NCI-H524 (cell line): ENCODE results near the gene PPP3CB.
A peak's percentile ranks its signal among the peaks of the same experiment; 100 is the strongest.

Source experiments
- DNase-seq, 2 experiments: peaks; one replicate each; lab custom pipeline; 2025; lab: John Stamatoyannopoulos, UW

PPP3CB gene

DNA sequence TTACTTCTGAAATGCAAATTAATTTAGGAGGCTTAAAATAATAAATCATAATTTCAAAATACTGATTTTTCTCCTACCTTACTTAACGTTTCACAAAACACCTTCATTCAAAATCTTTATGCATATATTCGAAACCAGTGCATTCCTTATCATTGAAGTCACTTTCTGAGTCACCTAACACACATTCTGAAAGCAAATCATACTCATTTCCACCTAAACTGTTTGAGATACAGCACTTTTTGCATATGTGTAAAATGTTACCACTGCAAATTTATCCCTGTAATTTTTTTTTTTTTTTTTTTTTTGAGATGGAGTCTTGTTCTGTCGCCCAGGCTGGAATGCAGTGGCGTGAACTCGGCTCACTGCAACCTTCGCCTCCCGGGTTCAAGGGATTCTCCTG is 15.7 kb downstream of the PPP3CB start:
- no peak for DNase-seq

DNA sequence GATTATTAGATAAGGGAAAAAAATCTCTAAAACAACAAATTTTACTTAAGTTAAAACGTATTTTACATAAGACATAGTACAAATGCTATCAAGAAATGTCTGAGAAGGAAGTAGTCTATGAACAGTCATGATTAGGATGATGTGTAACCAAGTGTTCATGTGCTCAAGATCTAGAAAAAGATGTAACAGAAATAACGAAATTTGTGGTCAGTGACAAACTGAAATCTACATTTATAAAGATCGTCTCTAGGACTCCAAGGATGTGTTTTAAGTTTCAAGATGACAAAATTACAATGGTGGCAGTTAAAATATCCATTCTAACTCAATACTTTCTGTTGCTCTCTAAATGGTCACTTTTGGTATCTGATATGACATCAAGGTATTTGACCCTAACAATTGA is 17.2 kb downstream of the PPP3CB start:
- no peak for DNase-seq

DNA sequence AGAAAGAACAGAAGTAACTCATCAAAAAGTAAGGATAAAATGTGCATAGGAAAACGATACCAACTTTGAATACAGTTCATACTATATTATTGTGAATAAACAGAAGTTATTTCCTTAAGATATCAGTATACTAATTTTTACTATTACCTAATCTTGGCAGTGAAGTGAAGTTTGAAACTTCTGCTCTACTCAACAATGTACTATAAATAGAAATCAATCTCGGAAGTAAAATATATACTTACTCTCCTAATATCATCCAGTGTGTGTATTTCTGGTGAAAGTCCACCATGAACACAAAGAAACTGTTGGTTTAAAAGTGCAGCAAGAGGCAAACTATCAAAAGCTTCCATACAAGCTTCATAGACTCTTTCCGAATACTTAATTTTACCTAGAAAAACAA is 24.6 kb downstream of the PPP3CB start:
- no peak for DNase-seq

DNA sequence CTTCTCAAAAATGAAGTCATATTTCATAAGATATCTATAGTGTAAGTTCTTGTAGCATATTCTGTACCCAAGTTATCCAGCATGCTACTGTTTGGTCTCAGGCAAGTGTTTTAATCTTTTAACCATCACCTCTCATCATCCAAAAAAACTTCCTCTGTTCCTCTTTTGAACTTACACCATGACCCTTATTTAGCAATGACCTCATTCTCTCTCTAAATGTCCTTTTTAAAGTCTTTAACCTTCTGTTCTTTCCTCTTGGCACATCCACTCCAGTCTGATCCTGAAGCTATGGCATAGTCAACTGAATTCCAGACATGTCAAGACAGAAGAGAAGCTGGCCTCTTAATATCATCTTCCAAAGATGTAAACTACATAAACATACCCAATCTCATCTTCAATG is 26.2 kb downstream of the PPP3CB start:
- no peak for DNase-seq

DNA sequence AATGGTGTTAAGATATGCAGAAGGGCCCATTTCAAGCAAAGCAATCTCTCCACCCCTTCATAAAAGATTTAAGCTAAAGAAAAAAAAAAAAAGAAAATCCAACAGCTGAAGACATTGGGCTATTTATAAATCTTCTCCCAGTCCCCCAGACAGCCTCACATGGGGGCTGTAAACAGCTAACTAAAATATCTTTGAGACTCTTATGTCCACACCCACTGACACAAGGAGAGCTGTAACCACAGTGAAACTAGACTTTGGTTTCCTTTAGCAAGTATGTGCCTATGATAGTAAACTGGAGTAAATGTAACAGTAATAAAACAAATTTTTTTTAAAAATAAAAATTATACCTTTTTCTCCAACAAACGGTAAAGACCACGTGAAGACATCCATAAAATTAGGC is 28.6 kb downstream of the PPP3CB start:
- no peak for DNase-seq

DNA sequence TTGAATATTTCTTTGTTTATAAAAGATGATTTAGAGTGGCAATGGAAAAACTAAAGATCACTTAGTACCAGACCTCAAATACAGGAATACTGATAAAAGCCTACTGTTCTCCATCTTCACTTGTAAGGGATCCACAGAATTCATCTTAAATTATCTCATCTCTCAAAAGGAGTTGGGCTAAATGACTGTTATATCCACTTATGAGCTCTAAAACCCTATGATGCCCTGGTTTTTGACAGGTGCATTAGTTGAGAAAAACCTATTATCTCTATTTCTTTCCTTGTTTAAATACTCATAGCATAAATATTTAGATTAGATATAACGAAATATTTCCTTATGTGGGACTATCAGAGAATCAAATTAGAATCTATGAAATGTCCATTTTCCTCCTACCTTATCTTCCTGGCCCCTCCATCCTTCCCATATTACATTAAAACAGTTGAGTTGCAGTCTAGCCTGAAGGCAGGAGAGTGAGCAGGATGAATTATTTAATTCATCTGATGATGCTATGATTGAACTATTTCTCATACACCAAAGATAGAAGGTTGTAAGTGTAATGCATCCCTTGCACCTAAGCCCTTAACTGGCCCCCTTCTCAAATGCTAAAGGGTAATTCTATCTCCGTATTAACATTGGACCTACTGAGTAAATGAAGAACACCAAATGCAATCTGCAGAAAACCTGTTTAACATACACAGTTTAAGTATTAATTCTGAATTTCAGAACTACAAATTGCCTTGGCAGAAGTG is 29.7 kb downstream of the PPP3CB start:
- no peak for DNase-seq

DNA sequence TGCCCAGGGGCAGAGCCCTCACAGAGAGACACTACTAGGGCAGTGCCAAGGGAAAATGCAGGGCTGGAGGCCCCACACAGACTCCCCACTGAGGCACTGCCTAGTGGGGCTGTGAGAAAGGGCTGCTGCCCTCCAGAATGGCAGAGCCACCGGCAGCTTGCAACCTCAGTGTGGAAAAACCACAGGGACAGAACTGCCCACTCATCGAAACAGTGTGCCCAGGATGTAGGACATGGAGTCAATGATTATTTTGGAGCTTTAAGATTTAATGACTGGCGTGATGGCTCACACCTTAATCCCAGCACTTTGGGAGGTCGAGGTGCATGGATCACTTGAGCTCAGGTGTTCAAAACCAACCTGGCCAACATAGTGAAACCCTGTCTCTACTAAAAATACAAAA is 34.9 kb downstream of the PPP3CB start:
- DNase-seq = no peak

DNA sequence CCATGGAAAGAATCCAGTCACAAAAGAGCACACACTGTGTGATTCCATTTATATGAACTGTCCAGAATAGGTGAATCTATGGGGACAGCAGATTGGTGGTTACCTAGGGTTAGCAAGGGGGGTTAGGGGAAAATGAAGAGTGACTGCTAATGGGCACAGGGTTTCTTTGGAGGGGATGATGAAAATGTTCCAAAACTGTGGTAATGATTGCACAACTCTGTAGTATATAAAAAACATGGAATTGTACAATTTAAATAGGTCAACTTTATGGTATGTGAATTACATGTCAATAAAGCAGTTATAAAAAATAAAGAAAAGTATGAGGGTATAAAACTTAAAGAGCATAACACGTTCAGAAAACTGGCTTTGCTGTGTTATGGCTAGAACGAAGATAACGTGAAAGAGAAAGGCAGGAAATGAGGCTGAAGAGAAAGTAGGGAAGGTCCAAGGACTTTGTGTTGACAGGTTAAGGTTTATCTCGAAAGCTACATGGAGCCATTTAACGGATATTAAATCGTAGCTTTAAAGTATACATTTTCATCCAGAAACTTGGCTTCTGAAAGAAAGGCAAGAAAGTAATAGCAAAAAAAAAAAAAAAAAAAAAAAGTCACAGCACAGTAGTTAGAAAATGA is 36.0 kb downstream of the PPP3CB start:
- DNase-seq = no peak

DNA sequence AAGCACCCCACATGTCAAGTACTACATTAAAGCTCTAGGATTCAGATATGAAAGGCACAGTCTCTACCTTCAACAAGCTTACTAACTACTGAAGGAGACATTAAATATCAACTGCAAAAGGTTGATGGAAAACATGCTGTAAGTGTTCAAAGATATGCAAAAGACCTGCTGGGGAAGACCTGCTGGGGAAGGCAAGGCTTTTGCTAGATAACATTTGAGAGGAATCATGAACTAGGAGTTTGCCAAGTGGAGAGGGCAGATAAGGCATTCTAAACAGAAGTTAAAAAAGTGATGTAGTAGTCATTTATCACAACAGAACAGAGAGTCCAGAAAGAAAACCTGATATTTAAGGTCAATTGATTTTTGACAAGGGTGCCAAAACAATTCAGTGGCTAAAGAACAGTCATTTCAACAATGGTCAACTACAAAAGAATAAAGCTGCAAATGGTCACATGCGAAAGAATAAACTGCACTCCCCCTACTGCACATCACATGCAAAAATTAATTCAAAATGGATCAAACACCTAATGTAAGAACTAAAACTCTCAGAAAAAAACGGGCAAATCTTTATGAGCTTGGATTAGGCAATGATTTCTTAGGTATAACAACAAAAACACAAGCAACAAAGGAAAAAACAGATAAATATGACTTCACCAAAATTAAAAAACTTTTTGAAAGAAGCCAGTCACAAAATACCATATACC is 39.5 kb downstream of the PPP3CB start:
- DNase-seq = no peak

DNA sequence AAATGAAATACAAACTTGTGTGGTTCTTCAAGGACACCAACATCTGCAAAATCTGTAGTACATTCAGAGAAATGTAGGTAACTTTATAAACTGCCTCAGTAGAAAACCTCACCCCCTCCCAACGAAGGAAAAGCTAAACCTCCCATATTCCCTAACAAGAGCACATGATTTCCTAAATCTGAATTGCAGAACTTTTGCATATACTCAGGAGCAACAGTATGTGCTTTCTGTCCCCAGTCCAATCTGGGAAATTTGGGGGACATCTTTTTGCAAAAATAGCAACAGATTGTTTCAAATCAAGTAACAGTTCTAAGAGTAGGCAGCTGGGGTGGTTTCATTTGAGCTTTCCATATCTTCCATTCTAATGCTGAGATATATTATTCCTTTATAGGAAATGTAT is 46.7 kb downstream of the PPP3CB start:
- no peak for DNase-seq

DNA sequence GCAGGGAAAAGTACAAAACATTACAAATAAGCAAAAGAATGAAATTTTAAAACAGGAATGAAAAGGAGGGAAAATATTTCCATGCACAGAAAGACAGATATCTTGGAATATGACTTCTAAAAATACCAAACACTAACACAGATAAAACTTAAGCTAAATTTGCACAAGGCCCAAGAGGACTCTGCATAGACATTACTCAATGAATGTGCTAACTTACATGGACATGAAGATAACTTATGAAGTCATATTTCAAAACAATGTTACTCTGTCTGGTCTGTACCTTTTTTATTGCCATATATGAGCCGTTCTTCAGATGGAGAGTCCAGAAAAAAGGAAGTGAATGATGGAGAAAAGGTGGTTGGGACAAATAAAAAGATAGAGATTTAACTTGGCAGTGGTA is 47.4 kb downstream of the PPP3CB start:
- no peak for DNase-seq

DNA sequence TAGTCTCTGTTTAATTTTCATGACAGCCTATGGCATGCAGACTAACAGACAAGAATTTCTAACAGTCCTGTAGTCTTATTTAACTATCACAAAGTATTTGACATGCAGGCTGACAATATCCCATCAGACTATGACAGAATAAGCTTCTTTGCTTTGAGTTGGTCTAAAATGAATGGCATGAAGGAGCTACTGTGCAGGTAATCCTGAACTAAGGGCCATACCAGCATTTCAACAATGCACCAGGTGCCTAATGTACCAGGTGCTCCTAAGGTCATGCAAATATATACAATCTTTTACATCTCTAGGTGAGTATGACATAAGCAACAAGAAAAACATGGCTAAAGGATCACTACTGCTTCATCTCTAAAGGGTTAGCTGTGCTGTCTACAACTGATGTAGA is 48.9 kb downstream of the PPP3CB start:
- DNase-seq = no peak

DNA sequence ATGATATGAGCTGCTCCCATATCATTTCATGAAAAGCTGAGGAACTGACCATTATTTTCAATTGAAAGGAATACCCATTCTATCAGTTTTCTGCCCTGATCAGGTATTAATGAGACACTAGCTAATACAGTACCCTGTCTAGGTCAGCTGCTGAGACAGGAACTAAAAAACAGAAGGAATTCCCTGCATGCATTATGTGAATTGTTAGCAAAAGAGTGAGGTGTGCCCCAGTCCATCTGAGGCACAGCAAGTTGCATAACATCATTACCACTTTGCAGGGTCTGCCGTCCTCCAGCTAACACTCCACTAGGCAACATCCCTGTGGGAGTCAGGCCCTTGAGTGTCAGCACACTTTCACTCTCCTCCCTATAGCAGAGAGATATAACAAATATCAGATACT is 51.4 kb downstream of the PPP3CB start:
- no peak for DNase-seq

DNA sequence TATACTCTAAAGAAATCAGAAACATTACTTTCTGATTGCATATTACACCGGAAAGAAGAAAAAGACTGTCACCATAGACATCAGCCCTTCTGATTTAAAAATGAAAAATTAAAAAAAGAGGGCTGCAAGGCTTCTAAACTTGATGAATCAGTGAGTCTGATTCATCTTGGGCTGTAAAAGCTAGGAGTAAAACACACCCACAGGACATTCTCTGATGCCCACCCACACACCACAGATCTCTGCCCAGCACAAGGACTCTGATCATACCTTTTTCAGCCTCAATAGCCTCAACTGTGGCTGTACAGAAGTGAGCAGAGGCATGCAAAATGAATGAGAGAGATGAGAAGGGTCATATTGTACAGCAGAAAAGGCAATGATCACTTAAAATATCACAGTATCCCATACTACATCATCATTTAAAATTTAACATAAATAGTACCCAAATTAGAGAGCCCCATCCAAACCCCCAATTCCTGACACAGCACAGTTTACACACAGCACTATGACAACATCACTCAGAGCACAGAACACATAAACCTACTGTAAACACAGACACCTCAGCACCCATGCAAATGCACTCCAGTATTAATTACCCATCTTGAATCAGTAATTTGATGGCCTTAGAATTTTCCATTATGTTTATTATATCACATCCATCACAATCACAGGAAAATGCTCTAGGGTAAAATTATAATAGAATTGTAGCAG is 56.1 kb downstream of the PPP3CB start:
- DNase-seq = no peak

DNA sequence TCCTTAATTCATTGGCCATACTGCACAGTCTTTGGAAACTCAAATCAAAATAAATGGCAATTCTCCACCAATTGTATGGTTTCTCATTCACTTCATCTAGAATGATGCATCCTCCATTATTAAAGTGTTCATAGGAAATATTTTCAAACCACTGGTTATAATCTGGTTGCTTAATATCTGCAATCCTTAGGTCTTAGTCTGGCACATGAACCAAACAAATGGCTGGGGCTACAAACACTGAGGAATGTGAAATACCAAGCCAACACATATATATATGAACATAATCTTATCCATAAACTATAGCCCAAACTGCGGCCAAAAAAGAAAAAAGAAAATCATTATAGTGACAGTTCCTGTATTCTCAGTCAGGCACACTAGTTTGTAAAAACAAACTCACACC is 56.8 kb downstream of the PPP3CB start:
- DNase-seq = no peak

DNA sequence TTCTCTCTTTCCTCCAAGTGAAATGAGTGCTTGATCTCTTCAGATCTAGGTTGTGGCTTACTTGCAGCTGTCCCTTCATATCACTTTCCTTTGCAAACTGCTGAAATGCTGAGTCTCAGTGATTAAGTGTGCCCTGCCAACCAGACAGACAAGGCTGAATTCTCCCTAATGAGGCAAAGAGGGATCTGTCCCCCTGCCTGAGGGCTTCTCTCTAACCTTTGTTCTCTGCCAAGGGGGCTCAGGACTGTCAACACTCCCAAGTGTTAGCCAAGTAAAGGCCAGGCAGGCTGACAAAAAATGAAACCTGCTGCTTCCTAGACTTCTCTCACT is 62.3 kb downstream of the PPP3CB start, which contains the start of gene MSS51:
Gene MSS51, minus strand, starts transcription at position 24 of the 330 bp plus-strand sequence. CDS start 5,277 bp downstream, outside the sequence.
- no peak for DNase-seq

DNA sequence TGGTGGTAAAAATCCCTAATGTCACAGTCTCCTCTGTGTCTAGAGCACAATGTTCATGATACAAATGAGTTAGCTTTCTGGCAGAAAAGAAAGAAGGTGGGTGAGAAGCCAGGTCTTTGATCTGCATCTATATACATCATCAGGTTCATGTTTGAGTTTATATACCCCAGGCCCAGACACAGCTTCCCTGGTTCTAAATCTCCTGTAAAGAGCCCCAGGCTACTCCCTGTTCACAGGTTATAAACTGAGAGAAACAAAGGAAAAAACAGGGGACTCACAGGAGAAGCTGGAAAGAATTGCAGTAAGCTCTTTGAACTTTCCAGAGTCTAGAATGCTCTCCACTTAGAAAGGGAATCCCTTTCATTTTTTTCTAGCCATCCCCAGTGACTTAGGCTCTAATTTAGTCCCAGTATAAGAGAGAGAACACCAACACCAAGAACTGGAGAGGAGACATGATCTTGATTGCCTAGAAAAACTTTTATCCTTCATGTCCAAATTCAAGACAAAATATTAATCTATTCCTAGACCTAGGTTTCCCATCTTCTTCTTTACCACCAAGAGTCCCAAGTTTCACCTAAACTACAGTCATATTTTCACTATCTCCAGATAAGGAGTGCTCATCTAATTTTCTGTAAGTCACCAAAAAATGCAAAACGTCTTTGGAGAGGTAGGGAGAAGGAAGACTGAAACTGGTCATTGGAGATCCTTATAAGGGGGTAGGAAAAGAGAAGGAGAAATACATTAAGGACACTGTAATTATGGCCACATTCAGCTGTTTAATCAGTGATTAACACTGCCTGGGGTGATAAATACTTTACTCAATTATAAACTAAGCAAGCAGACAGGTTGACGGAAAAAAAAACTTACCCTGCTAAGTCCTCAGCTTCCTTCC is 62.9 kb downstream of the PPP3CB start:
- no peak for DNase-seq

DNA sequence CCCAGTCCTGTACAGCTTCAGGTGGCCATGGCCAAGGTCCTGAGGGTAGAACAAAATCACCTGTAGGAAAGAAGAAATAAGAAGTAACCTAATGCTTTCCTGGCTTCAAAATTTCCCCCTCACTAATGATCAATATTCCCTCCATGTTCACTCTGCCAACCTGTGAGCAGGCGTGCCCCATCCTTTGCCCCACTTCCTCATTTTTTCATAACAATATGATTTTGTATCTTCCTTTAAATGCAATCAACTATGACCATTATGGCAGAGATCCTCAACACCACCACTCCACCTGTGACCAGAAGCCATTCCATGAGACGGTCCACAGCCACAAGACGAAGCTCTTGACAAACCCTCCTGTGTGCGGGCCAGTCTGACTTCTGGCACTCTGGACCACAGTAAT is 69.5 kb downstream of the PPP3CB start:
- DNase-seq = no peak

DNA sequence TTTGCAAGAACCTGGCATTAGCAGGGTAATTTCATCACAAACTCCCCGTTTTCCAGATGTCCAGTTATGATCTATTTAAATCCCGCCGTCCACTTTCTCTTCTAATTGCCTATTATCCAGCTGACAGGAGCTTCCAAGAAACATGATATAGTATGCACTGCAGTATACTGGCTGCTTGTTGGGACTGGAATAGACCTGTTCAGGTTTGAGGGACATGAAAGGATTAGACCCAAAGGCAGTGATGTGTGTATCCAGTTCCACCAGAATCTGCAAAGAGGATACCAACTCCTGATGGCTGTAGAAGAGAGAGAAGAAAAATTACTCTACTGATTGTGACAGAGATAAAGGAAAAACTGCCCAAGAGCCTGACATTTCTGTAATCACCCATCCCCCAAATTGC is 71.3 kb downstream of the PPP3CB start:
- DNase-seq = peak in 1 of 2 experiments; percentile 0

DNA sequence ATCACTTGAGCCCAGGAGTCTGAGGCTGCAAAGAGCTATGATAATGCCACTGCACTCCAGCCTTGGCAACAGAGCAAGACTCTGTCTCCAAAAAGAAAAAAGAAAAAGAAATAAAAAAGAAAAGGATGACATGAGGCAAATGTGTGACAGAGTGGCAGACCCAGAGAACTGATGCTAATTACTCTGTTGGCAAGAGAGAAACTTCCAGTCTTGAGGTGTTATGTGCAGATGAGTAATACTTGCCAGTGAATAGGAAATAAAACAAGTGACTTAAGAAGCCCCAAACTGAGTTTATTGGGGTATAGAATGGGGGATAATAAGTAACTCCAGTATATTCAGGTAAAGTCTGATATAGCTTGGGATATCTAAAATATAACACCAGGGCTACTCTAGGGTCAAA is 72.5 kb downstream of the PPP3CB start:
- no peak for DNase-seq

DNA sequence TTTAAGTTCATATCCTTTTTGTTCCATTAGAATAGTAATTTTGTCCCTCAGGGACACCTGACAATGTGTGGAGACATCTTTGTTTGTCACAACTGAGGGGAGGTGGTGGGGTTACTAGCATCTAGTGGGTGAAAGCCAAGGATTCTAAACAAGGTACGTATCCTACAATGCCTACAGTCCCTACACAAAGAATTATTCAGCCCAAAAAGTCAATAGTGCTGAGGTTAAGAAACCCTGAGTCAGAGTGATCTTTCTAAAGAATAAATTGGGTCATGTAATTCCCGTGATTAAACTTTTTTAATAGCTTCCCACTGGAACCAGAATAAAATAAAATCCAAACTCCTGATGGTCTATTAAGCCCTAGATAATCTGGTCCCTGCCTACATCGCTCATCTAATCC is 79.3 kb downstream of the PPP3CB start:
- DNase-seq = no peak
